H9 (cell line): ENCODE measurements around the gene LRMDA. TPM values are rescaled to one million over a fixed set of nuclear protein-coding genes. Genes with fewer than 3 reads are reported as not detected.

ENCODE experiments used
- DNase-seq: peaks from one replicate; pipeline ENCODE4 v3.0.0-alpha.2; 2017
- H2AFZ ChIP-seq: one replicate; pipeline ENCODE4 v1.6.1; 2013; ENCODE audit warnings: mild to moderate bottlenecking, low read length, control low read depth, moderate library complexity
- H2AK5ac ChIP-seq: 2 replicates; pipeline ENCODE4 v1.6.1; 2013; ENCODE audit warnings: low read length, control low read depth, mixed read lengths; ENCODE audit not compliant: insufficient read length
- H2BK120ac ChIP-seq: one replicate; pipeline ENCODE4 v1.6.1; 2013; ENCODE audit warnings: low read depth, mild to moderate bottlenecking, low read length, control low read depth, inconsistent platforms; ENCODE audit not compliant: poor library complexity, severe bottlenecking
- H2BK12ac ChIP-seq: 2 replicates; pipeline ENCODE4 v1.6.1; 2013; ENCODE audit warnings: low read length, control low read depth, mixed read lengths, low read depth; ENCODE audit not compliant: insufficient read length
- H2BK15ac ChIP-seq: 2 replicates; pipeline ENCODE4 v1.6.1; 2013; ENCODE audit warnings: low read depth, low read length, control low read depth
- H2BK20ac ChIP-seq: one replicate; pipeline ENCODE4 v1.6.1; 2013; ENCODE audit warnings: low read depth, mild to moderate bottlenecking, low read length, control low read depth, inconsistent platforms; ENCODE audit not compliant: poor library complexity, severe bottlenecking
- H2BK5ac ChIP-seq: 2 replicates; pipeline ENCODE4 v1.6.1; 2013; ENCODE audit warnings: low read length, control low read depth, mixed read lengths; ENCODE audit not compliant: insufficient read length
- H3K14ac ChIP-seq: 2 replicates; pipeline ENCODE4 v1.6.1; 2013; ENCODE audit warnings: low read length, control low read depth; ENCODE audit not compliant: insufficient read depth
- H3K18ac ChIP-seq: 2 replicates; pipeline ENCODE4 v1.6.1; 2013; ENCODE audit warnings: low read depth, mild to moderate bottlenecking, mixed read lengths, low read length, control low read depth; ENCODE audit not compliant: insufficient read length
- H3K23ac ChIP-seq: 2 replicates; pipeline ENCODE4 v1.6.1; 2013; ENCODE audit warnings: low read length, control low read depth, mixed read lengths, low read depth; ENCODE audit not compliant: insufficient read length
- H3K23me2 ChIP-seq: 2 replicates; pipeline ENCODE4 v1.6.1; 2013; ENCODE audit warnings: low read depth, mild to moderate bottlenecking, mixed read lengths, low read length, control low read depth; ENCODE audit not compliant: insufficient read length, poor library complexity, severe bottlenecking
- H3K27ac ChIP-seq: 2 replicates; pipeline ENCODE4 v1.5.1; 2013; ENCODE audit warnings: low read length, control low read depth, mixed read lengths, low read depth; ENCODE audit not compliant: insufficient read length
- H3K27me3 ChIP-seq: 2 replicates; pipeline ENCODE4 v1.6.1; 2013; ENCODE audit warnings: low read length, control low read depth, inconsistent platforms; ENCODE audit not compliant: insufficient read depth
- H3K4ac ChIP-seq: 2 replicates; pipeline ENCODE4 v1.6.1; 2013; ENCODE audit warnings: low read depth, mild to moderate bottlenecking, control low read depth, inconsistent platforms, low read length, moderate library complexity
- H3K4me1 ChIP-seq: 2 replicates; pipeline ENCODE4 v1.6.1; 2013; ENCODE audit warnings: low read length, control low read depth, inconsistent platforms; ENCODE audit not compliant: insufficient read depth
- H3K4me2 ChIP-seq: 2 replicates; pipeline ENCODE4 v1.6.1; 2013; ENCODE audit warnings: low read length, control low read depth, mixed read lengths; ENCODE audit not compliant: insufficient read length, insufficient read depth
- H3K56ac ChIP-seq: 2 replicates; pipeline ENCODE4 v1.6.1; 2013; ENCODE audit warnings: low read depth, mild to moderate bottlenecking, mixed read lengths, low read length, control low read depth; ENCODE audit not compliant: insufficient read length
- H3K79me1 ChIP-seq: 2 replicates; pipeline ENCODE4 v1.6.1; 2013; ENCODE audit warnings: low read depth, mild to moderate bottlenecking, moderate library complexity, low read length, control low read depth, inconsistent platforms; ENCODE audit not compliant: insufficient read depth, poor library complexity, severe bottlenecking
- H3K79me2 ChIP-seq: 2 replicates; pipeline ENCODE4 v1.6.1; 2013; ENCODE audit warnings: low read length, control low read depth, inconsistent platforms; ENCODE audit not compliant: insufficient read depth
- H3K9ac ChIP-seq: 2 replicates; pipeline ENCODE4 v1.6.1; 2013; ENCODE audit warnings: low read length, control low read depth, mixed read lengths; ENCODE audit not compliant: insufficient read length; ENCODE audit errors: extremely low read depth
- H3K9me3 ChIP-seq: one replicate; pipeline ENCODE4 v1.6.1; 2013; ENCODE audit warnings: low read depth, low read length, inconsistent platforms; ENCODE audit not compliant: control insufficient read depth
- H3T11ph ChIP-seq: one replicate; pipeline ENCODE4 v1.6.1; 2013; ENCODE audit warnings: mild to moderate bottlenecking, low read length, control low read depth, inconsistent platforms
- H4K20me1 ChIP-seq: one replicate; pipeline ENCODE4 v1.6.1; 2013; ENCODE audit not compliant: control insufficient read depth, insufficient read length, insufficient read depth
- H4K5ac ChIP-seq: 2 replicates; pipeline ENCODE4 v1.6.1; 2013; ENCODE audit warnings: low read depth, mild to moderate bottlenecking, mixed read lengths, low read length, control low read depth; ENCODE audit not compliant: insufficient read length
- H4K8ac ChIP-seq: replicated peaks from 2 replicates; pipeline ENCODE4 v1.6.1; 2013; ENCODE audit warnings: low read length, control low read depth, mixed read lengths, low read depth; ENCODE audit not compliant: insufficient read length
- H4K91ac ChIP-seq: 2 replicates; pipeline ENCODE4 v1.6.1; 2013; ENCODE audit warnings: low read depth, mild to moderate bottlenecking, moderate library complexity, mixed read lengths, low read length, control low read depth; ENCODE audit not compliant: insufficient read length
- H3K27ac Mint-ChIP-seq, 3 experiments: 2 replicates in 2 of 3; 3 replicates in 1 of 3; pipeline ENCODE4 v1.8.0; 2020 to 2021; ENCODE audit warnings: mixed read lengths in 3 of 3, mild to moderate bottlenecking in 1 of 3, moderate library complexity in 1 of 3
- H3K27me3 Mint-ChIP-seq: 2 replicates; pipeline ENCODE4 v1.8.0; 2021; ENCODE audit warnings: low read depth, mild to moderate bottlenecking, moderate library complexity, mixed read lengths
- H3K36me3 Mint-ChIP-seq, 3 experiments: 2 replicates in 2 of 3; 3 replicates in 1 of 3; pipeline ENCODE4 v1.8.0; 2020 to 2021; ENCODE audit warnings: low read depth in 3 of 3, mixed read lengths in 3 of 3; ENCODE audit not compliant: insufficient read depth in 1 of 3
- H3K4me1 Mint-ChIP-seq, 2 experiments: 2 replicates each; pipeline ENCODE4 v1.8.0; 2020; ENCODE audit warnings: mixed read lengths in 2 of 2
- H3K4me3 Mint-ChIP-seq, 2 experiments: 2 replicates in 1 of 2; 3 replicates in 1 of 2; pipeline ENCODE4 v1.8.0; 2020 to 2021; ENCODE audit warnings: mild to moderate bottlenecking in 2 of 2, mixed read lengths in 2 of 2, moderate library complexity in 1 of 2
- H3K9me3 Mint-ChIP-seq, 2 experiments: 2 replicates in 1 of 2; 3 replicates in 1 of 2; pipeline ENCODE4 v1.8.0; 2020; ENCODE audit warnings: mild to moderate bottlenecking in 2 of 2, mixed read lengths in 2 of 2, moderate library complexity in 1 of 2
- WGBS: extraction: QIAGEN DNeasy Blood & Tissue Kit; methylation state at CpG from one replicate; pipeline ENCODE4 v1.1.7; 2013; ENCODE audit warnings: missing lambda C conversion rate, low lambda C conversion rate, mixed read lengths; ENCODE audit not compliant: insufficient read length; ENCODE audit errors: extremely low coverage; 5-methylcytosine and 5-hydroxymethylcytosine counted together
- total RNA-seq: library from RNA; stranded (reverse); gene quantifications from 2 replicates; pipeline ENCODE4 v1.2.1, GENCODE V29; 2021
- TF ChIP-seq, protein P1 (sequence below): fragments of 200-600 bp; sonication (generic); conservative IDR thresholded peaks from 3 replicates; pipeline ENCODE4 v1.8.0; 2021; ENCODE audit warnings: antibody characterized with exemption, mild to moderate bottlenecking

Gene LRMDA
- total RNA-seq, 1 experiment from 2014 or later, result 1.8 TPM

DNA sequence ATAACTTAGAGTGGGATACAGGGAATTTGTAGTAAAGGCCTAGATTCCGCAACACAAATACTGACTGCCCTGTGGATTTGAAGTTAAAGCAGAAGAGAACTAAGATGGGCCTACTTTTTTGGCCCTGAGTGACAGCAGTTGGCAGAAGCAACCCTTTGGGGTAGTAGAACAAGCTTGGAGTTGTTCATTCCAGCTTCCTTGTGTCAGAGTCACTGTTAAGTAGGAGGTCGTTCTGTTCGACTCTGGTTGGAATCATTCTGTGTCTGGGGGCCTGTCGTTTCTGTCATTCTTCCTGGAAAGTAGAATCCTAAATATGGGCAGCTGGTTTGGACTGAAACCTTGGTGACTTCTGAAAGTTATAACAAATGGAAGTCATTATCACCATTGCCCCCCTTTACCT, 865.9 kb downstream of the LRMDA start:
- H4K8ac ChIP-seq, result no peak overlapping the region
- no peak overlapping the region for H2AK5ac ChIP-seq
- H3K9me3 ChIP-seq, result no peaks in the 10 kb centered on the region
- WGBS, result no CpG with 5 or more reads among the region's 4 CpGs
- H3K27ac Mint-ChIP-seq, result peak overlapping the region in 1 of 3 experiments; percentile 14; a peak in 1 of 7 replicates
- no peak overlapping the region for H2BK5ac ChIP-seq
- no peak overlapping the region for H2BK12ac ChIP-seq
- no peaks in the 10 kb centered on the region for H3K27me3 ChIP-seq
- H3K27me3 Mint-ChIP-seq, result peaks cover 7% of the 10 kb centered on the region
- H3K56ac ChIP-seq, result no peak overlapping the region
- H3K4me1 Mint-ChIP-seq, result peaks cover 20 to 28% of the 10 kb centered on the region in 2 experiments
- H2BK20ac ChIP-seq, result no peak overlapping the region
- H3K4me3 Mint-ChIP-seq, result no peak overlapping the region
- no peaks in the 10 kb centered on the region for H3K79me2 ChIP-seq
- no peak overlapping the region for H4K91ac ChIP-seq
- no peak overlapping the region for H3K4ac ChIP-seq
- no peak overlapping the region for H3K27ac ChIP-seq
- H4K5ac ChIP-seq, result no peak overlapping the region
- no peak overlapping the region for H3K4me2 ChIP-seq
- TF ChIP-seq, protein P1, sequence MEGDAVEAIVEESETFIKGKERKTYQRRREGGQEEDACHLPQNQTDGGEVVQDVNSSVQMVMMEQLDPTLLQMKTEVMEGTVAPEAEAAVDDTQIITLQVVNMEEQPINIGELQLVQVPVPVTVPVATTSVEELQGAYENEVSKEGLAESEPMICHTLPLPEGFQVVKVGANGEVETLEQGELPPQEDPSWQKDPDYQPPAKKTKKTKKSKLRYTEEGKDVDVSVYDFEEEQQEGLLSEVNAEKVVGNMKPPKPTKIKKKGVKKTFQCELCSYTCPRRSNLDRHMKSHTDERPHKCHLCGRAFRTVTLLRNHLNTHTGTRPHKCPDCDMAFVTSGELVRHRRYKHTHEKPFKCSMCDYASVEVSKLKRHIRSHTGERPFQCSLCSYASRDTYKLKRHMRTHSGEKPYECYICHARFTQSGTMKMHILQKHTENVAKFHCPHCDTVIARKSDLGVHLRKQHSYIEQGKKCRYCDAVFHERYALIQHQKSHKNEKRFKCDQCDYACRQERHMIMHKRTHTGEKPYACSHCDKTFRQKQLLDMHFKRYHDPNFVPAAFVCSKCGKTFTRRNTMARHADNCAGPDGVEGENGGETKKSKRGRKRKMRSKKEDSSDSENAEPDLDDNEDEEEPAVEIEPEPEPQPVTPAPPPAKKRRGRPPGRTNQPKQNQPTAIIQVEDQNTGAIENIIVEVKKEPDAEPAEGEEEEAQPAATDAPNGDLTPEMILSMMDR, result no peak
- H3K23ac ChIP-seq, result no peak overlapping the region
- no peak overlapping the region for H3T11ph ChIP-seq
- DNase-seq, result no peak
- no peaks in the 10 kb centered on the region for H3K23me2 ChIP-seq
- H3K9ac ChIP-seq, result no peak overlapping the region
- H3K14ac ChIP-seq, result no peak overlapping the region
- H2AFZ ChIP-seq, result no peak overlapping the region
- H3K18ac ChIP-seq, result no peak overlapping the region
- H2BK15ac ChIP-seq, result no peak overlapping the region
- no peaks in the 10 kb centered on the region for H3K4me1 ChIP-seq
- H4K20me1 ChIP-seq, result no peaks in the 10 kb centered on the region
- H3K79me1 ChIP-seq, result no peaks in the 10 kb centered on the region
- no peaks in the 10 kb centered on the region for H3K36me3 Mint-ChIP-seq
- no peak overlapping the region for H2BK120ac ChIP-seq
- no peaks in the 10 kb centered on the region for H3K9me3 Mint-ChIP-seq
